Vagina (tissue), 2 donors: ENCODE results near the gene NMUR2.

Experiments used
- CTCF ChIP-seq, 3 experiments: fragments of 450-650 bp in 2 of 3; fragments of 200-600 bp in 1 of 3; sonication (generic) in 1 of 3; IDR thresholded peaks; one replicate each; pipeline ENCODE4 v1.5.1; 2017 to 2019; ENCODE audit warnings: antibody characterized with exemption in 3 of 3, mild to moderate bottlenecking in 2 of 3, moderate library complexity in 2 of 3
- POLR2A ChIP-seq, 2 donors: fragments of 450-650 bp; IDR thresholded peaks; one replicate each; pipeline ENCODE4 v1.6.1; 2017; ENCODE audit warnings: antibody characterized with exemption in 2 of 2, mild to moderate bottlenecking in 2 of 2, moderate library complexity in 2 of 2
- POLR2AphosphoS5 ChIP-seq, 2 donors: sonication (generic); formaldehyde crosslinking; IDR thresholded peaks; one replicate each; pipeline ENCODE4 v1.9.0; 2017; ENCODE audit warnings: antibody characterized with exemption in 2 of 2, mild to moderate bottlenecking in 2 of 2, low read depth in 1 of 2; ENCODE audit not compliant: insufficient read depth in 1 of 2

GRCh38 chr5:152404494-152404893 lies 585 bp downstream of the NMUR2 start:
- no peak for TF ChIP-seq CTCF (IDR thresholded peaks at IDR 0.05)
- TF ChIP-seq POLR2A (IDR thresholded peaks at IDR 0.05) = no peak
- TF ChIP-seq POLR2AphosphoS5 (IDR thresholded peaks at IDR 0.05; ENCODE audit: insufficient read depth in 1 of 2, low read depth in 1 of 2) = no peak
